HepG2 (cell line): ENCODE results near the gene CARMIL3. TPM values are rescaled to one million over a fixed set of nuclear protein-coding genes. Genes with fewer than 3 reads are reported as not detected.

Source experiments
- ESRRA ChIP-seq: sonication (generic); formaldehyde crosslinking; IDR thresholded peaks from 2 replicates; pipeline ENCODE4 v1.5.1; 2020; ENCODE audit warnings: mild to moderate bottlenecking, low read depth, missing genetic modification reagents
- GLI4 ChIP-seq: sonication (generic); formaldehyde crosslinking; IDR thresholded peaks from 2 replicates; pipeline ENCODE4 v1.5.1; 2020; ENCODE audit warnings: missing genetic modification reagents, mild to moderate bottlenecking, moderate library complexity, borderline replicate concordance
- HMG20B ChIP-seq: conservative IDR thresholded peaks from 2 replicates; pipeline ENCODE4 v1.6.1; 2016; ENCODE audit warnings: missing genetic modification reagents, missing compliant biosample characterization
- KDM2A ChIP-seq: sonication (generic); formaldehyde crosslinking; IDR thresholded peaks from 2 replicates; pipeline ENCODE4 v1.4.0; 2020; ENCODE audit warnings: low read depth, missing genetic modification reagents, borderline replicate concordance
- PCBP2 ChIP-seq: fragments of 200-400 bp; formaldehyde crosslinking; optimal IDR thresholded peaks from 2 replicates; pipeline ENCODE3; 2018; ENCODE audit warnings: low read length, low read depth; ENCODE audit not compliant: poor library complexity, severe bottlenecking
- PHF8 ChIP-seq: sonication (generic); formaldehyde crosslinking; IDR thresholded peaks from 2 replicates; pipeline ENCODE4 v1.5.0; 2020; ENCODE audit warnings: missing genetic modification reagents
- SOX5 ChIP-seq: IDR thresholded peaks from 2 replicates; pipeline ENCODE4 v1.6.1; 2016; ENCODE audit warnings: borderline replicate concordance
- SP140L ChIP-seq: sonication (generic); formaldehyde crosslinking; IDR thresholded peaks from 2 replicates; pipeline ENCODE4 v1.4.0; 2020; ENCODE audit warnings: missing genetic modification reagents, borderline replicate concordance
- SYNCRIP ChIP-seq: fragments of 200-400 bp; formaldehyde crosslinking; IDR thresholded peaks from 2 replicates; pipeline ENCODE4 v1.6.1; 2018; ENCODE audit warnings: mild to moderate bottlenecking, low read depth, low read length; ENCODE audit not compliant: insufficient read depth
- THAP11 ChIP-seq: IDR thresholded peaks from 2 replicates; pipeline ENCODE4 v1.6.1; 2016; ENCODE audit warnings: missing biosample characterization, missing genetic modification reagents
- YEATS2 ChIP-seq: sonication (generic); formaldehyde crosslinking; IDR thresholded peaks from 2 replicates; pipeline ENCODE4 v1.4.0; 2020; ENCODE audit warnings: missing genetic modification reagents, borderline replicate concordance
- YEATS4 ChIP-seq: sonication (generic); formaldehyde crosslinking; IDR thresholded peaks from 2 replicates; pipeline ENCODE4 v1.4.0; 2020; ENCODE audit warnings: missing genetic modification reagents, borderline replicate concordance
- ZNF235 ChIP-seq: sonication (generic); formaldehyde crosslinking; IDR thresholded peaks from 2 replicates; pipeline ENCODE4 v1.8.1; 2023; ENCODE audit warnings: mild to moderate bottlenecking, missing genetic modification reagents, borderline replicate concordance
- ZNF3 ChIP-seq: IDR thresholded peaks from 2 replicates; pipeline ENCODE4 v1.7.0; 2017; ENCODE audit warnings: inconsistent platforms
- ZNF510 ChIP-seq: sonication (generic); formaldehyde crosslinking; IDR thresholded peaks from 2 replicates; pipeline ENCODE4 v1.4.0; 2020; ENCODE audit warnings: low read depth, mild to moderate bottlenecking, missing genetic modification reagents
- ZNF616 ChIP-seq: sonication (generic); formaldehyde crosslinking; IDR thresholded peaks from 2 replicates; pipeline ENCODE4 v1.5.0; 2020; ENCODE audit warnings: low read depth, mild to moderate bottlenecking, missing genetic modification reagents
- polyA plus RNA-seq, 8 experiments: library from polyadenylated mRNA; depleted of rRNA in 3 of 8; stranded (reverse) in 7 of 8; unstranded in 1 of 8; fragments of >200 nt; fragmentation: Illumina TruSeq in 4 of 8; extraction: Trizol in 4 of 8; gene quantifications; 2 replicates each; pipeline versions ENCODE4 v1.2.1 to v1.2.3, GENCODE V29; 2011 to 2016; ENCODE audit warnings: low read depth in 4 of 8, missing spikeins in 1 of 8, mixed read lengths in 1 of 8; ENCODE audit not compliant: insufficient read depth in 1 of 8
- total RNA-seq, 5 experiments: library from RNA; depleted of rRNA; stranded (reverse); fragments of >200 nt; fragmentation: Illumina TruSeq; extraction: Trizol; gene quantifications; 2 replicates each; pipeline ENCODE4 v1.2.3, GENCODE V29; 2016; ENCODE audit warnings: low read depth in 1 of 5
- TF ChIP-seq, protein P1 (sequence below): sonication (generic); formaldehyde crosslinking; IDR thresholded peaks from 2 replicates; pipeline ENCODE4 v1.4.0; 2020; ENCODE audit warnings: mild to moderate bottlenecking, missing genetic modification reagents
- TF ChIP-seq, protein P2 (sequence below): sonication (generic); formaldehyde crosslinking; IDR thresholded peaks from 2 replicates; pipeline ENCODE4 v1.5.0; 2020; ENCODE audit warnings: mild to moderate bottlenecking, missing genetic modification reagents, borderline replicate concordance
- TF ChIP-seq, protein P3 (sequence below): sonication (generic); formaldehyde crosslinking; IDR thresholded peaks from 2 replicates; pipeline ENCODE4 v1.5.0; 2020; ENCODE audit warnings: missing genetic modification reagents

The CARMIL3 gene
- total and polyA plus RNA-seq, 2 of the 13 experiments (the other 11 are each of a cell fraction or from before 2014, with no cell fraction given), result 0.27 to 0.55 TPM

DNA sequence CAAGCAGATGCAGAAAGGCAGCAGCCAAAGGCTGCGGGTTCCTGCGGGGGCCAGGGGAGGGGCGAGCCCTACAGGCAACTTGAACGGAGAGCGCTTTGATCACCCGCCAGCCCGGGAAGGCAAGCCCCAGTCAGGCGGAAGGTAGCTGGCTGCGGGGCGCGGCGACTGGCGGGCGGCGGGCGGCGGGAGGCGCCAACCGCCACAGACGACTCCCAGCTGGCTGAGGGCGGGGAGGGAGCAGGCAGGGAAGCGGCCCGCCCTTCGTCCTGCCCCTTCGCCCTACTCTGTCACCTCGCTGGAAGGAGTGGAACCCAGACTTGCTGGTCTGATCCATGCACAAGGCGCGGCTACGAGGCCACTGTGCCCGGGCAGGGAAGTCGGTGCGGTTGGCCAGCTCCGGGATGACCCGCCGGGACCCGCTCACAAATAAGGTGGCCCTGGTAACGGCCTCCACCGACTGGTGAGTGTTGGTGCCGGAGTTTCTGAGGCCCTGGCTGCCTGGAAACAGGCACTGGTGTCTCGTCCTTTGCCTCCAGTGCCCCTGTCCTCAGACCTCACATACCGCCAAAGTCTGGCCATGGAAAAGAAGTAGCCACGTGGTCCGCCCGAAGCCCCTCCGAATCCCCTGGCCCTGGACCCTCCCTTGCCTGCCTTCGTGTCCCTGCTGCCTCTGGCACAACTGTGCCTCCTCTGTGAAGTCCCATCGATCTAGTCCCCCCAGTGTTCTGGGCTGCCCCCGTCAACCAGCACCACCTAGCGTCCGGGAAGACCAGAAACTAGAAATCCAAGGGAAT lies 15.4 kb upstream of the CARMIL3 start (continued):
- no peak for TF ChIP-seq ZNF235
- peak; percentile 66; the same call in 1 of the 2 replicates for TF ChIP-seq ZNF3 (CRISPR knock-in tag)
- peak; percentile 70; the same call in 1 of the 2 replicates for TF ChIP-seq ZNF510 (CRISPR knock-in tag)
- 0 out of 2 replicates have a peak, but pooled peaks have one; percentile 57 for TF ChIP-seq HMG20B (CRISPR knock-in tag)
- peak; percentile 66; the same call in 1 of the 2 replicates for TF ChIP-seq ZNF616 (CRISPR knock-in tag)
- no peak for TF ChIP-seq SYNCRIP
- TF ChIP-seq SP140L (CRISPR knock-in tag), result no peak
- TF ChIP-seq, protein P1, sequence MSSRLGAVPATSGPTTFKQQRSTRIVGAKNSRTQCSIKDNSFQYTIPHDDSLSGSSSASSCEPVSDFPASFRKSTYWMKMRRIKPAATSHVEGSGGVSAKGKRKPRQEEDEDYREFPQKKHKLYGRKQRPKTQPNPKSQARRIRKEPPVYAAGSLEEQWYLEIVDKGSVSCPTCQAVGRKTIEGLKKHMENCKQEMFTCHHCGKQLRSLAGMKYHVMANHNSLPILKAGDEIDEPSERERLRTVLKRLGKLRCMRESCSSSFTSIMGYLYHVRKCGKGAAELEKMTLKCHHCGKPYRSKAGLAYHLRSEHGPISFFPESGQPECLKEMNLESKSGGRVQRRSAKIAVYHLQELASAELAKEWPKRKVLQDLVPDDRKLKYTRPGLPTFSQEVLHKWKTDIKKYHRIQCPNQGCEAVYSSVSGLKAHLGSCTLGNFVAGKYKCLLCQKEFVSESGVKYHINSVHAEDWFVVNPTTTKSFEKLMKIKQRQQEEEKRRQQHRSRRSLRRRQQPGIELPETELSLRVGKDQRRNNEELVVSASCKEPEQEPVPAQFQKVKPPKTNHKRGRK (CRISPR knock-in tag), result no peak
- no peak for TF ChIP-seq GLI4 (CRISPR knock-in tag)
- TF ChIP-seq THAP11 (CRISPR knock-in tag), result peak; percentile 76
- TF ChIP-seq, protein P2, sequence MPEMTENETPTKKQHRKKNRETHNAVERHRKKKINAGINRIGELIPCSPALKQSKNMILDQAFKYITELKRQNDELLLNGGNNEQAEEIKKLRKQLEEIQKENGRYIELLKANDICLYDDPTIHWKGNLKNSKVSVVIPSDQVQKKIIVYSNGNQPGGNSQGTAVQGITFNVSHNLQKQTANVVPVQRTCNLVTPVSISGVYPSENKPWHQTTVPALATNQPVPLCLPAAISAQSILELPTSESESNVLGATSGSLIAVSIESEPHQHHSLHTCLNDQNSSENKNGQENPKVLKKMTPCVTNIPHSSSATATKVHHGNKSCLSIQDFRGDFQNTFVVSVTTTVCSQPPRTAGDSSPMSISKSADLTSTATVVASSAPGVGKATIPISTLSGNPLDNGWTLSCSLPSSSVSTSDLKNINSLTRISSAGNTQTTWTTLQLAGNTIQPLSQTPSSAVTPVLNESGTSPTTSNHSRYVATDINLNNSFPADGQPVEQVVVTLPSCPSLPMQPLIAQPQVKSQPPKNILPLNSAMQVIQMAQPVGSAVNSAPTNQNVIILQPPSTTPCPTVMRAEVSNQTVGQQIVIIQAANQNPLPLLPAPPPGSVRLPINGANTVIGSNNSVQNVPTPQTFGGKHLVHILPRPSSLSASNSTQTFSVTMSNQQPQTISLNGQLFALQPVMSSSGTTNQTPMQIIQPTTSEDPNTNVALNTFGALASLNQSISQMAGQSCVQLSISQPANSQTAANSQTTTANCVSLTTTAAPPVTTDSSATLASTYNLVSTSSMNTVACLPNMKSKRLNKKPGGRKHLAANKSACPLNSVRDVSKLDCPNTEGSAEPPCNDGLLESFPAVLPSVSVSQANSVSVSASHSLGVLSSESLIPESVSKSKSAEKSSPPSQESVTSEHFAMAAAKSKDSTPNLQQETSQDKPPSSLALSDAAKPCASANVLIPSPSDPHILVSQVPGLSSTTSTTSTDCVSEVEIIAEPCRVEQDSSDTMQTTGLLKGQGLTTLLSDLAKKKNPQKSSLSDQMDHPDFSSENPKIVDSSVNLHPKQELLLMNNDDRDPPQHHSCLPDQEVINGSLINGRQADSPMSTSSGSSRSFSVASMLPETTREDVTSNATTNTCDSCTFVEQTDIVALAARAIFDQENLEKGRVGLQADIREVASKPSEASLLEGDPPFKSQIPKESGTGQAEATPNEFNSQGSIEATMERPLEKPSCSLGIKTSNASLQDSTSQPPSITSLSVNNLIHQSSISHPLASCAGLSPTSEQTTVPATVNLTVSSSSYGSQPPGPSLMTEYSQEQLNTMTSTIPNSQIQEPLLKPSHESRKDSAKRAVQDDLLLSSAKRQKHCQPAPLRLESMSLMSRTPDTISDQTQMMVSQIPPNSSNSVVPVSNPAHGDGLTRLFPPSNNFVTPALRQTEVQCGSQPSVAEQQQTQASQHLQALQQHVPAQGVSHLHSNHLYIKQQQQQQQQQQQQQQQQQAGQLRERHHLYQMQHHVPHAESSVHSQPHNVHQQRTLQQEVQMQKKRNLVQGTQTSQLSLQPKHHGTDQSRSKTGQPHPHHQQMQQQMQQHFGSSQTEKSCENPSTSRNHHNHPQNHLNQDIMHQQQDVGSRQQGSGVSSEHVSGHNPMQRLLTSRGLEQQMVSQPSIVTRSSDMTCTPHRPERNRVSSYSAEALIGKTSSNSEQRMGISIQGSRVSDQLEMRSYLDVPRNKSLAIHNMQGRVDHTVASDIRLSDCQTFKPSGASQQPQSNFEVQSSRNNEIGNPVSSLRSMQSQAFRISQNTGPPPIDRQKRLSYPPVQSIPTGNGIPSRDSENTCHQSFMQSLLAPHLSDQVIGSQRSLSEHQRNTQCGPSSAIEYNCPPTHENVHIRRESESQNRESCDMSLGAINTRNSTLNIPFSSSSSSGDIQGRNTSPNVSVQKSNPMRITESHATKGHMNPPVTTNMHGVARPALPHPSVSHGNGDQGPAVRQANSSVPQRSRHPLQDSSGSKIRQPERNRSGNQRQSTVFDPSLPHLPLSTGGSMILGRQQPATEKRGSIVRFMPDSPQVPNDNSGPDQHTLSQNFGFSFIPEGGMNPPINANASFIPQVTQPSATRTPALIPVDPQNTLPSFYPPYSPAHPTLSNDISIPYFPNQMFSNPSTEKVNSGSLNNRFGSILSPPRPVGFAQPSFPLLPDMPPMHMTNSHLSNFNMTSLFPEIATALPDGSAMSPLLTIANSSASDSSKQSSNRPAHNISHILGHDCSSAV (CRISPR knock-in tag), result no peak
- TF ChIP-seq ESRRA (CRISPR knock-in tag), result peak; percentile 0; the same call in 1 of the 2 replicates
- TF ChIP-seq YEATS4 (CRISPR knock-in tag), result peak; percentile 64; the same call in 1 of the 2 replicates
- peak; percentile 79 for TF ChIP-seq PHF8
- no peak for TF ChIP-seq PCBP2
- 0 out of 2 replicates have a peak, but pooled peaks have one; percentile 48 for TF ChIP-seq KDM2A (CRISPR knock-in tag)
- peak; percentile 78; the same call in 1 of the 2 replicates for TF ChIP-seq YEATS2 (CRISPR knock-in tag)
- peak; percentile 30; the same call in 1 of the 2 replicates for TF ChIP-seq SOX5
- TF ChIP-seq, protein P3, sequence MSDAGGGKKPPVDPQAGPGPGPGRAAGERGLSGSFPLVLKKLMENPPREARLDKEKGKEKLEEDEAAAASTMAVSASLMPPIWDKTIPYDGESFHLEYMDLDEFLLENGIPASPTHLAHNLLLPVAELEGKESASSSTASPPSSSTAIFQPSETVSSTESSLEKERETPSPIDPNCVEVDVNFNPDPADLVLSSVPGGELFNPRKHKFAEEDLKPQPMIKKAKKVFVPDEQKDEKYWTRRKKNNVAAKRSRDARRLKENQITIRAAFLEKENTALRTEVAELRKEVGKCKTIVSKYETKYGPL (CRISPR knock-in tag), result no peak
